22Rv1 (cell line): Measurements from ENCODE around the gene SP140.

Source experiments
- ZFX ChIP-seq: fragments of 450-650 bp; IDR thresholded peaks from 2 replicates; pipeline ENCODE4 v1.6.1; 2017; ENCODE audit warnings: antibody characterized with exemption, borderline replicate concordance
- TF ChIP-seq, protein P1 (sequence below): fragments of 450-650 bp; IDR thresholded peaks from 2 replicates; pipeline ENCODE4 v1.5.1; 2017; ENCODE audit warnings: mild to moderate bottlenecking

DNA sequence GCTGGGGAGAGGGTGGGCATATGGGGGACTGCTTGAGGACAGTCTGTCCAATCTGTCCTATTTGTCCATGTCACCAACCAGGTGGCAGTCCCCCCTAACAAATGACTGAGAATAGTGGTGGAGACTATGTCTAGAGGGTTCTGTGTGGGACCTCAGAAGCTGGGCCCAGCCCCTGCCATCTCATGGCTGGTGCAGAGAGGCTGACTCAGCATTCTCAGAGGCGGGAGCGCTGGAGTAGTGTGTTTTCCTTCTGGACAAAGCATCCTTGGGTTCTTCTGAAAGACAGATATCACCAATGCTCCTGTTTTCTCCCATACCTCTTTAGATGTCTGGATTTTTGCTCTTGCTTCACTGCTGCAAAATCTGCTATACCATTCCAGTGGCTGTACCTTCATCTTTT is 57.4 kb downstream of the SP140 start:
- TF ChIP-seq, protein P1, sequence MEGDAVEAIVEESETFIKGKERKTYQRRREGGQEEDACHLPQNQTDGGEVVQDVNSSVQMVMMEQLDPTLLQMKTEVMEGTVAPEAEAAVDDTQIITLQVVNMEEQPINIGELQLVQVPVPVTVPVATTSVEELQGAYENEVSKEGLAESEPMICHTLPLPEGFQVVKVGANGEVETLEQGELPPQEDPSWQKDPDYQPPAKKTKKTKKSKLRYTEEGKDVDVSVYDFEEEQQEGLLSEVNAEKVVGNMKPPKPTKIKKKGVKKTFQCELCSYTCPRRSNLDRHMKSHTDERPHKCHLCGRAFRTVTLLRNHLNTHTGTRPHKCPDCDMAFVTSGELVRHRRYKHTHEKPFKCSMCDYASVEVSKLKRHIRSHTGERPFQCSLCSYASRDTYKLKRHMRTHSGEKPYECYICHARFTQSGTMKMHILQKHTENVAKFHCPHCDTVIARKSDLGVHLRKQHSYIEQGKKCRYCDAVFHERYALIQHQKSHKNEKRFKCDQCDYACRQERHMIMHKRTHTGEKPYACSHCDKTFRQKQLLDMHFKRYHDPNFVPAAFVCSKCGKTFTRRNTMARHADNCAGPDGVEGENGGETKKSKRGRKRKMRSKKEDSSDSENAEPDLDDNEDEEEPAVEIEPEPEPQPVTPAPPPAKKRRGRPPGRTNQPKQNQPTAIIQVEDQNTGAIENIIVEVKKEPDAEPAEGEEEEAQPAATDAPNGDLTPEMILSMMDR = no peak
- no peak for TF ChIP-seq ZFX
